ENCODE results near the gene DGKE. TPM values are rescaled to one million over a fixed set of nuclear protein-coding genes. Genes with fewer than 3 reads are reported as not detected.

Gene DGKE
- total and polyA plus RNA-seq, 2 of the 13 experiments (the other 11 are each of a cell fraction or from before 2014, with no cell fraction given), result 3.2 to 5.3 TPM

DNA sequence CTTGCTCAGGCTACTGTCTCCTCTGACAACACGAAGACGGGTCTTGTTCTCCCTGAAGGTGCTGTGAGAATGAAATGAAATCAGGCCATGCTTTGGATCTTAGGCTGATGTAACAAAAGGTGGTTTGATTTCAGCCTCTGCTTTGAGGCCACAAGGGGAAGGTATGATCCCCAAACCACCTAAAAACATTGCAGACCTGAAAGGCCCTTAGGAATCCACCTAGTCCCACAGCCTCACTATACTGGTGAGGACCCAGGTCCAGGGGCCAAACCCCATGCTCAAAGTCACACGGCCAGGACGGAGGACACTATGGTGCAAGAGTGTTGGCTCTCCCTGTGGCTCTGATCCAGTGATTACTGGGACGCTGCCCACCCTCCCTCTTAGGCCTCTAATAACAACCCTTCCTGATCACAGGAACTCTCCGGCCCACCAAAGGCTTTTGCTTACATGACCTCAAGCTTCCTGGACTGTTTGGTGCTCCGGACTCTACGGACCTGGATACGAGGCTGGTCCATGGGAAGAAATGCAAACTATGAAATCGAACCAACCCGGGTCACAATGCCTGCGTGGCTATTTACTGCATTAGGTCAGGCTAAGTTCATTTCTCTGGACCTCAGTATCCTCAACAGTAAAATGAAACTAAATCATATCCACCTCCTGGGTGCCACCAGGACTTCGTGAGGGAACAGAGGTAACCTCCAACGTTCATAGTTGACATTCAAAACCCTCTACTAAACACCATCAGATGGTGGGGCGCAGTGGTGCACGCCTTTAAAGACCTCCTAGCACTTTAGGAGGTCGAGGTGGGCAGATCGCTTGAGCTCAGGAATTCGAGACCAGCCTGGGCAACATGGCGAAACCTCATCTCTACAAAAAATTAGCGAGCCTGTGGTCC lies 78.4 kb downstream of the DGKE start (continued):
- TF ChIP-seq, protein P1, sequence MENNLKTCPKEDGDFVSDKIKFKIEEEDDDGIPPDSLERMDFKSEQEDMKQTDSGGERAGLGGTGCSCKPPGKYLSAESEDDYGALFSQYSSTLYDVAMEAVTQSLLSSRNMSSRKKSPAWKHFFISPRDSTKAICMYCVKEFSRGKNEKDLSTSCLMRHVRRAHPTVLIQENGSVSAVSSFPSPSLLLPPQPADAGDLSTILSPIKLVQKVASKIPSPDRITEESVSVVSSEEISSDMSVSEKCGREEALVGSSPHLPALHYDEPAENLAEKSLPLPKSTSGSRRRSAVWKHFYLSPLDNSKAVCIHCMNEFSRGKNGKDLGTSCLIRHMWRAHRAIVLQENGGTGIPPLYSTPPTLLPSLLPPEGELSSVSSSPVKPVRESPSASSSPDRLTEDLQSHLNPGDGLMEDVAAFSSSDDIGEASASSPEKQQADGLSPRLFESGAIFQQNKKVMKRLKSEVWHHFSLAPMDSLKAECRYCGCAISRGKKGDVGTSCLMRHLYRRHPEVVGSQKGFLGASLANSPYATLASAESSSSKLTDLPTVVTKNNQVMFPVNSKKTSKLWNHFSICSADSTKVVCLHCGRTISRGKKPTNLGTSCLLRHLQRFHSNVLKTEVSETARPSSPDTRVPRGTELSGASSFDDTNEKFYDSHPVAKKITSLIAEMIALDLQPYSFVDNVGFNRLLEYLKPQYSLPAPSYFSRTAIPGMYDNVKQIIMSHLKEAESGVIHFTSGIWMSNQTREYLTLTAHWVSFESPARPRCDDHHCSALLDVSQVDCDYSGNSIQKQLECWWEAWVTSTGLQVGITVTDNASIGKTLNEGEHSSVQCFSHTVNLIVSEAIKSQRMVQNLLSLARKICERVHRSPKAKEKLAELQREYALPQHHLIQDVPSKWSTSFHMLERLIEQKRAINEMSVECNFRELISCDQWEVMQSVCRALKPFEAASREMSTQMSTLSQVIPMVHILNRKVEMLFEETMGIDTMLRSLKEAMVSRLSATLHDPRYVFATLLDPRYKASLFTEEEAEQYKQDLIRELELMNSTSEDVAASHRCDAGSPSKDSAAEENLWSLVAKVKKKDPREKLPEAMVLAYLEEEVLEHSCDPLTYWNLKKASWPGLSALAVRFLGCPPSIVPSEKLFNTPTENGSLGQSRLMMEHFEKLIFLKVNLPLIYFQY (CRISPR knock-in tag; IDR thresholded peaks at IDR 0.05; ENCODE audit: borderline replicate concordance), result peak; percentile 28; the same call in 1 of the 2 replicates
- no peak for TF ChIP-seq MAZ (IDR thresholded peaks at IDR 0.05; ENCODE audit: borderline replicate concordance, low read depth, low read length)
- TF ChIP-seq MAZ (CRISPR knock-in tag; IDR thresholded peaks at IDR 0.05; ENCODE audit: low read depth), result no peak
- TF ChIP-seq ZNF326 (CRISPR knock-in tag; IDR thresholded peaks at IDR 0.05; ENCODE audit: borderline replicate concordance), result no peak
- TF ChIP-seq, protein P2, sequence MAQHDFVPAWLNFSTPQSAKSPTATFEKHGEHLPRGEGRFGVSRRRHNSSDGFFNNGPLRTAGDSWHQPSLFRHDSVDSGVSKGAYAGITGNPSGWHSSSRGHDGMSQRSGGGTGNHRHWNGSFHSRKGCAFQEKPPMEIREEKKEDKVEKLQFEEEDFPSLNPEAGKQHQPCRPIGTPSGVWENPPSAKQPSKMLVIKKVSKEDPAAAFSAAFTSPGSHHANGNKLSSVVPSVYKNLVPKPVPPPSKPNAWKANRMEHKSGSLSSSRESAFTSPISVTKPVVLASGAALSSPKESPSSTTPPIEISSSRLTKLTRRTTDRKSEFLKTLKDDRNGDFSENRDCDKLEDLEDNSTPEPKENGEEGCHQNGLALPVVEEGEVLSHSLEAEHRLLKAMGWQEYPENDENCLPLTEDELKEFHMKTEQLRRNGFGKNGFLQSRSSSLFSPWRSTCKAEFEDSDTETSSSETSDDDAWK (CRISPR knock-in tag; IDR thresholded peaks at IDR 0.05), result no peak
- TF ChIP-seq, protein P3, sequence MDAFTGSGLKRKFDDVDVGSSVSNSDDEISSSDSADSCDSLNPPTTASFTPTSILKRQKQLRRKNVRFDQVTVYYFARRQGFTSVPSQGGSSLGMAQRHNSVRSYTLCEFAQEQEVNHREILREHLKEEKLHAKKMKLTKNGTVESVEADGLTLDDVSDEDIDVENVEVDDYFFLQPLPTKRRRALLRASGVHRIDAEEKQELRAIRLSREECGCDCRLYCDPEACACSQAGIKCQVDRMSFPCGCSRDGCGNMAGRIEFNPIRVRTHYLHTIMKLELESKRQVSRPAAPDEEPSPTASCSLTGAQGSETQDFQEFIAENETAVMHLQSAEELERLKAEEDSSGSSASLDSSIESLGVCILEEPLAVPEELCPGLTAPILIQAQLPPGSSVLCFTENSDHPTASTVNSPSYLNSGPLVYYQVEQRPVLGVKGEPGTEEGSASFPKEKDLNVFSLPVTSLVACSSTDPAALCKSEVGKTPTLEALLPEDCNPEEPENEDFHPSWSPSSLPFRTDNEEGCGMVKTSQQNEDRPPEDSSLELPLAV (CRISPR knock-in tag; conservative IDR thresholded peaks at IDR 0.05; ENCODE audit: low read depth), result no peak
- TF ChIP-seq PHB2 (IDR thresholded peaks at IDR 0.05; ENCODE audit: partially characterized antibody), result no peak
- TF ChIP-seq RBM22 (optimal IDR thresholded peaks at IDR 0.05; ENCODE audit: low read length), result no peak
- TF ChIP-seq PCBP1 (IDR thresholded peaks at IDR 0.05; ENCODE audit: borderline replicate concordance, low read depth, low read length), result no peak
- TF ChIP-seq, protein P4, sequence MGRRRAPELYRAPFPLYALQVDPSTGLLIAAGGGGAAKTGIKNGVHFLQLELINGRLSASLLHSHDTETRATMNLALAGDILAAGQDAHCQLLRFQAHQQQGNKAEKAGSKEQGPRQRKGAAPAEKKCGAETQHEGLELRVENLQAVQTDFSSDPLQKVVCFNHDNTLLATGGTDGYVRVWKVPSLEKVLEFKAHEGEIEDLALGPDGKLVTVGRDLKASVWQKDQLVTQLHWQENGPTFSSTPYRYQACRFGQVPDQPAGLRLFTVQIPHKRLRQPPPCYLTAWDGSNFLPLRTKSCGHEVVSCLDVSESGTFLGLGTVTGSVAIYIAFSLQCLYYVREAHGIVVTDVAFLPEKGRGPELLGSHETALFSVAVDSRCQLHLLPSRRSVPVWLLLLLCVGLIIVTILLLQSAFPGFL (CRISPR knock-in tag; IDR thresholded peaks at IDR 0.05), result no peak
- TF ChIP-seq, protein P5, sequence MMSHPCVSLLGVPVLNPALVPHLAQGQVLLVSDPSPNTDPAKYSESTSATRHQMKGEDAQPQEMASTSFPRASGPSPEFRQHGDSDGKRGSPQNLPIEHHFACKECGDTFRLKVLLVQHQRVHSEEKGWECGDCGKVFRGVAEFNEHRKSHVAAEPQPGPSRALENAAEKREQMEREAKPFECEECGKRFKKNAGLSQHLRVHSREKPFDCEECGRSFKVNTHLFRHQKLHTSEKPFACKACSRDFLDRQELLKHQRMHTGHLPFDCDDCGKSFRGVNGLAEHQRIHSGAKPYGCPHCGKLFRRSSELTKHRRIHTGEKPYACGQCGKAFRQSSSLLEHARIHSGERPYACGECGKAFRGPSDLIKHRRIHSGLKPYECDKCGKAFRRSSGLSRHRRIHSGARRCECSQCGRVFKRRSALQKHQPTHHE (CRISPR knock-in tag; IDR thresholded peaks at IDR 0.05; ENCODE audit: borderline replicate concordance), result no peak
- TF ChIP-seq TARDBP (CRISPR knock-in tag; IDR thresholded peaks at IDR 0.05), result no peak
- TF ChIP-seq, protein P6, sequence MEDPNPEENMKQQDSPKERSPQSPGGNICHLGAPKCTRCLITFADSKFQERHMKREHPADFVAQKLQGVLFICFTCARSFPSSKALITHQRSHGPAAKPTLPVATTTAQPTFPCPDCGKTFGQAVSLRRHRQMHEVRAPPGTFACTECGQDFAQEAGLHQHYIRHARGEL (CRISPR knock-in tag; IDR thresholded peaks at IDR 0.05), result no peak
- TF ChIP-seq ZBTB8A (CRISPR knock-in tag; IDR thresholded peaks at IDR 0.05; ENCODE audit: borderline replicate concordance, low read depth), result no peak
- TF ChIP-seq EZH2 (conservative IDR thresholded peaks at IDR 0.05; ENCODE audit: low read depth, low read length), result no peak
- TF ChIP-seq ZNF232 (CRISPR knock-in tag; IDR thresholded peaks at IDR 0.05; ENCODE audit: borderline replicate concordance), result 0 out of 2 replicates have a peak, but pooled peaks have one; percentile 52
- no peak for TF ChIP-seq SOX13 (IDR thresholded peaks at IDR 0.05)
- peak in 1 of 2 experiments; percentile 22; a peak in 1 of 4 replicates for TF ChIP-seq SOX13 (CRISPR knock-in tag; conservative IDR thresholded peaks at IDR 0.05 in 1 of 2, IDR thresholded peaks at IDR 0.05 in 1 of 2)

All from HepG2 (cell line).